H1 (cell line): ENCODE data around the gene C2orf81. TPM values are rescaled to one million over a fixed set of nuclear protein-coding genes. Genes with fewer than 3 reads are reported as not detected.

ENCODE experiments used
- CHD2 ChIP-seq: IDR thresholded peaks from 2 replicates; pipeline ENCODE4 v1.6.1; 2012; ENCODE audit warnings: low read length, improper control_type of control experiment
- GTF2F1 ChIP-seq: IDR thresholded peaks from 2 replicates; pipeline ENCODE4 v1.6.1; 2012; ENCODE audit warnings: low read depth, low read length, improper control_type of control experiment, borderline replicate concordance
- polyA plus RNA-seq, 7 experiments: library from polyadenylated mRNA; depleted of rRNA in 3 of 7; stranded (reverse) in 5 of 7; unstranded in 2 of 7; fragments of >200 nt in 5 of 7; fragments of 200-250 nt in 2 of 7; gene quantifications; 1 replicate in 5 of 7; 2 replicates in 1 of 7; 4 replicates in 1 of 7; pipeline versions ENCODE4 v1.2.1 to v1.2.3, GENCODE V29; 2011 to 2013; ENCODE audit warnings: missing spikeins in 2 of 7, mixed read lengths in 2 of 7
- total RNA-seq: library from RNA; stranded (reverse); fragmentation: NEBNext Ultra II Directional; extraction: Animal tissue kit (Norgen Biotek cat#: 25700); gene quantifications from 2 replicates; pipeline ENCODE4 v1.2.1, GENCODE V29; 2021

Gene C2orf81
- total and polyA plus RNA-seq, 2 of the 8 experiments (the other 6 are each of a cell fraction or from before 2014, with no cell fraction given): 1.6 to 3.3 TPM

DNA sequence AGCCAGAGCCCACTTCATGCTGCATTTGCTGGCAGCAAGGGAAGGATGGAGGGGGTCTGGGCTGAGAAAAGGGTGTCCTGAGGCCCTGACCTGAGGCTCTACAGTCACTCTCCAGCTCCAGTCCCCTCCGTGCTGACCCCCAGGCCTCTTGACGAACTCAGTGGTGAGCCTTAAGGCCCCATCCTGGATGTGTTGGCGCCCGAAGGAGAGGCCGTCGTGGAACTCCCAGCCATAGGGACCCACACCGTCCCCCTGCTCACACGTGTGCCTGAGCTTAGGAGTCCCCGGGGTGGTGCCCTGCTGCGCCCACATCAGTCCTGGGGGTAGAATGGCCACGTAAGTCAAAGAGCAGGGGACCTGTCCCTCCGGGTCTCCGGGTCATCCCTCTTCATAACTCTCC lies 43.0 kb upstream of the C2orf81 start (continued):
- TF ChIP-seq GTF2F1: no peak
- TF ChIP-seq CHD2: no peak
